Fibroblast of peridontal ligament (primary cell): Measurements from ENCODE around the gene JPH3.

Experiments used
- DNase-seq: peaks from one replicate; pipeline ENCODE4 v3.0.0-alpha.2; 2010; ENCODE audit errors: extremely low read depth

Gene JPH3

GRCh38 chr16:87653234-87653633 lies 50.9 kb downstream of the JPH3 start:
- no peak for DNase-seq

DNA sequence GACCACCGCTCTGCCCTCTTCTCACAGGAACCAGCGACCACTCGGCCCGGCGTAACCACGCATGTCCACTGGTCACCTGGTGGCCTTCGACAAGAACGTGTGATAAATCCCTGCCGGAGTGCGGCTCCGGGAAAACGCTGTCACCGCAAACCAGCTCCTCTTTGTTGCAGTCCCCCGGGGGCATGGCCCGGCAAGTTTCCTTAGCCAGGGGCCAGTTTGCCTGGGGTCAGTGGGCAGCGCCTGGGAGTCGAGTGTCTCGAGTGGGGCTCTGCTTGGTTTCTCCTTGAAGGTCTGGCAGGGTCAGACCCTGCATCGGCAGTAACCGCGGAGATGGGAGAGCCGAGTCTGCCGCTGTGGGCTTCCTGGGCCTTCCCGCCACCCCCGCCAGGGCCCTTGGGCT lies 52.5 kb downstream of the JPH3 start:
- DNase-seq, result no peak

DNA sequence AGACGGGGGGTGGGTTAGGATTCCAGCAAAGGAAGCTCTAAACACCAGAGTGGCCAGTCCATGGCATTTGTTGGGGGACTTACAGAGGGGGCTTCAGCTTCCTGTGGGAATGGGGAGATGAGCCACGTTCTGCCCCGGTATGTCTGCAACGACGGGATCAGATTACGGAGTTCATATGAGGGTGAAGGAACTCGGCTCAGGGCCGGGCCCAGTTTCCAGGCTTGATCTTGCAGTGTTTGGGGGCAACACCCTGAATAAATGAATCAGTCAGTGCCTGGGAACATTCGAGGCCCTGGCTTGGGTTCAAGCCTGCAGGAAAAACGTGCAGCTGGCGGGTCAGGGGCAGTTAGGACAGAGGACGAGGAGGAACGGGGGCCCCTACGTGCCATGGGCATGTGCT lies 54.0 kb downstream of the JPH3 start:
- DNase-seq, result no peak

DNA sequence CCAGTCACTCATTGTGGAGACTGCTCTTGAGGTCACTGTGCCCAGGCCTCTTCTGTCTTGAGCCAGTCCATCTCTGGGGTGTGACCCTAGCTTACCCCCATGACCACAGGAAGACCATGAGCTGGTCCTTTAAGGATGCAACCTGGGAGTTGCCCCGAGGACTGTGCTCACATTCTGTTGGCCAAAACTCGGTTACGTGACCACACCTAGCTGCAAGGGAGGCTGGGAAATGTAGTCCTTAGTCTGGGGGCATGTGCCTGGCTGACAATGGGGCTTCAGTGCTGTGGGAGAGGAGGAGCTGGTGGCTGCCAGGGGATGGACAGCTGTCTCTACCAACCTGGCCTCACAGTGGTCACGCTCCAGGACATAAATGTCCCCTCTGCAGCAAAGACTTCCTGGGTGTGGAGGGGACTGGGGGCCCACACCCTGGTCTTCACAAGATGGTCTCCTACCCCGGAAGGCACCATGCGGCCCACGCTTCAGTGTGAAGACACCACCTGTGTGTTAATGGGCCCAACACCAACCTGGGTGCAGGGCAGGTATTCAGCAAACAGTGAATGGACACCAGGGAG lies 55.4 kb downstream of the JPH3 start:
- no peak for DNase-seq

DNA sequence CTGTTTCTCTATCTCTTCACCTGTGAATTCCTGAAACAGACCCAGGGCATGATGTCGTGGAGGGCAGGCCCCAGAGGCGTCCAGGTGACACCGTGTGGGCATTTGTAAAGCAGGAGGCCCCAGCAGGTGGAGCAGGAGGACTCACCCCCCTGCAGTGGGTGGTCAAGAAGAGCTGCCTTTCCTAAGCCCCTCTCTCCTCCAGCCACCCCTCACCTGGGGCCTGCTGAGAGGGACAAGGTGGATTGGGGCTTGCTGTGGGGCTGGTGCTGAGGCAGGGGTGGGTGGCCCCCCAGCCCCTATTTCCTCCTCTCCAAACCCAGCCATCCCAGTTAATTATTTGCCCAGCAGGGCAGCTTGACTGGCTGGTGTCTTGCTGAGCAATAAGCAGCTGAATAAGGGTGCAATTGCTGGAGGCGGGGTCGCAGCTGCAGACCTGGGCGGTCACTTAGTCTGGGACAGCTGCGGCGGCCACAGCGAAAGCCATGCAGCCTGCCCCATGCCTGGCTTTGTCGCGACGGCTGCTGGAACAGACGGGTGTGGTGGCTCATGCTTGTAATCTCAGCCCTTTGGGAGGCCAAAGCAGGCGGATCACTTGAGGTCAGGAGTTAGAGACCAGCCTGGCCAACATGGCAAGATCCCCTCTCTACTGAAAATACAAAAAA lies 56.4 kb downstream of the JPH3 start:
- DNase-seq, result no peak

- peak; percentile 45 for DNase-seq
Measured at GRCh38 chr16:87661561-87661960, 59.3 kb downstream of the JPH3 start.

- DNase-seq, result no peak
Measured at GRCh38 chr16:87662254-87663204, 60.2 kb downstream of the JPH3 start.

- DNase-seq, result no peak
Measured at GRCh38 chr16:87664792-87665191, 62.5 kb downstream of the JPH3 start.

DNA sequence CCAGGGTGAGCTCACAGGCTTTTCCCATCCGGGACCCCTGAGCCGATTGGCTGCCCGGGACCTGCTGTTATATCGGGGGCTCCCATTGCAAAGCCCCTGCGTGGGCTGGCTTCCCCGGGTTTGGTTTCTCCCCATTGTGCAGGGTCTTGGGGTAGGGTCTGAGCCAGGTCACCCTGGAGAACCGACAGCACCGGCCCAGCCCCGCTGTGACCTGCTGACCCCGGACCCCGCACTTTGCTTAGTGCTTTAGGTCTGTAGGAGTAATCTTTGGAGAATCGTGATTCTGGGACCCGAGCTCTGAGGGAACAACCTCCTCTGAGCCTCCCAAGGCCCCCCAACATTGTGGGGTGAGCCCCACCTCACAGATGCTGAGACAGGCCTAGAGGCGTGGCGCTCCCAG lies 62.9 kb downstream of the JPH3 start:
- no peak for DNase-seq

GRCh38 chr16:87666919-87667318 lies 64.6 kb downstream of the JPH3 start:
- no peak for DNase-seq

- DNase-seq, result no peak
Measured at GRCh38 chr16:87667443-87667842, 65.1 kb downstream of the JPH3 start.

- no peak for DNase-seq
Measured at GRCh38 chr16:87667946-87668345, 65.6 kb downstream of the JPH3 start.

- no peak for DNase-seq
Measured at GRCh38 chr16:87669672-87670071, 67.4 kb downstream of the JPH3 start.

GRCh38 chr16:87671221-87671620 lies 68.9 kb downstream of the JPH3 start:
- no peak for DNase-seq

- no peak for DNase-seq
Measured at GRCh38 chr16:87671715-87672270, 69.5 kb downstream of the JPH3 start.

- DNase-seq, result no peak
Measured at GRCh38 chr16:87674419-87674818, 72.1 kb downstream of the JPH3 start.

DNA sequence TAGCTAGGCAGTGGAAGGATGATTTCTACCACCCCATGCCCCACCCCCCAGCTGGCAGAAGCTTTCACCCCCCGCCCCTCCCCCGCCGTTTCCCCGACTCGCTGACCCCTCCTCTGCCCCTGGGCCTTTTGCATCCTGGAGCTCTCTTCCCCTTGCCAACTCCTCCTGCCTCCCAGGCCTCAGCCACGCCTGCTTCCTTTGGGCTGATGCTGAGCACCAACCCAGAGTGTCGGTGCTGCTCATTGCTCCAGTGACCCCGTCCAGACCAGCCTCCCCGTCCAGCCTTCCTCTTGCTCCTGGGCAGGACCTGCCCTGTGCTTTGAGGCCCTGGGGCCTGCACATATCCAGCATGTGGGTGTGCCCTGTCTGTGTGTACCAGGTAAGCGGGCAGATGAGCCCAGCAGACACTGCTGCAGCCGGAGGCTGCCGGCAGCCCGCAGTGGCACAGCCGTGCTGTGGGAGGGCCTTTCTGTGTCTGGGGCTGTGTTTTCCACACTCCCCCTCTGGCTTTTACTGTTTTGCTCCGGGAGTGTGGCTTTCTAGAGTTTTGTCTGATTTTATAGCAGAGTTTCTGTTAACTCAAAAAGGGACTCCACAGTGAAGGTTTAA lies 72.9 kb downstream of the JPH3 start:
- no peak for DNase-seq

DNA sequence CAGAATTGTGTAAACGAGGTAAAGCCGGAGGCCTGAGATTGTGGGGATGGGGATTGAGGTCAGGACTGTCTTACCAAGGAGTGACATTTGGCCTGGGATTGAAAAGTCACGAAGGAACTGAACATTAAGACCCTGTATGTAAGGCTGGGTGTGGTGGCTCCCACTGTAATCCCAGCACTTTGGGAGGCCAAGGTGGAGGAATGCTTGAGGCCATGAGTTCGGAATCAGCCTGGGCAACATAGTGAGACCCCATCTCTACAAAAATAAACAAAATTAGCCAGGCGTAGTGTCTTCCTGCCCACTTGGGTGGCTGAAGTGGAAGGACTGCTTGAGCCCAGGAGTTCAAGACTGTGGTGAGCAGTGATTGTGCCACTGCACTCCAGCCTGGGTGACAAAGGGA lies 75.5 kb downstream of the JPH3 start:
- no peak for DNase-seq

DNA sequence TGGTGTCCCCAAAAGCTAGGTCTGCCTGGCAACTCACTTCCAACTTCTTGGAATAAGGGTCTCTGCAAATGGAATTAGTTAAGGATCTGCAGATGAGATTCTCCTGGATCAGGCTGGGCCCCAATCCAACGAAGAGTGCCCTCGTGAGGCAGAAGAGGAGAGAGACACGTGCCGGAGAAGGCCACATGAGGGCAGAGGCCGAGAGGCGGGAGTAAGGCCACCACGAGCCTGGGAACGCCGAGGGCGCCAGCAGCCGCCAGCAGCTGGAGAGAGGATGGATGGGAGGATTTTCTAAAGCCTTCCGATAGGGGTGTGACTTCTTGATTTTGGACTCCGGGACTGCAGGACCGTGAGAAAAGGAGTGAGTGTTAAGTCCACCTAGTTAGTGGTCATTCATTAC lies 76.3 kb downstream of the JPH3 start:
- DNase-seq, result no peak

DNA sequence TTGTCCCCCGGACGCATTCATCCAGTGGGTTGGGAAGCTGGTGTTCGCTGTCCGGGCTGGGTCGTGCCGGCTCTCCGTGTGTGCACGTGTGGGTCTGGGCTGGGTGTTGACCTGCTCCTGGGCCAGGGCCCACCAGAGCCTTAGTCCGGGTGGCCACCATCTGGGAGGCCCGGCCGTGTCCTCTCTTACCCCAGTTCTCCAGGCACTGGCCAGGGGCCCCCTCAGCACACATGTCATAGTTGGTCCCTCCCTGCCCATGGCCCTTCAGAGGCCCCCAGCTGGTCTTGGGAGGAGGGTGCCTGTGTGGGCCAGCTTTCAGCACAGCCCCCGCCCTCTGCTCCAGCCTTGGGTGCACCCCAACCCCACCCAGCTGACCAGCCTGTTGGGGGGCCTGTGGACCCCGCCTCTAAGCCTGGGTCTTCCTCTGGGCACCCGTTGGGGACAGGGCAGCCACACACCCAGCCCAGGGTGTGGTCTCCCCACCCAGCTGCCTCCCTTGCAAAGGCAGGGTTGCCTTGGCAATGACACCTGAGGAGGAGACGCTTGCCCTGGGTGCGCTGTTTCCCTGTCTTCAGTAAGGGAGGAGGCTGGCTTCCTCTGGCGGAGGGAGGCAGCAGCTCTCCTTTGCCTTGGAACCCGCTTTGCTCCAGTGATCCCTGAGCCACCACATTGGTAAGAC lies 77.4 kb downstream of the JPH3 start:
- DNase-seq, result no peak

DNA sequence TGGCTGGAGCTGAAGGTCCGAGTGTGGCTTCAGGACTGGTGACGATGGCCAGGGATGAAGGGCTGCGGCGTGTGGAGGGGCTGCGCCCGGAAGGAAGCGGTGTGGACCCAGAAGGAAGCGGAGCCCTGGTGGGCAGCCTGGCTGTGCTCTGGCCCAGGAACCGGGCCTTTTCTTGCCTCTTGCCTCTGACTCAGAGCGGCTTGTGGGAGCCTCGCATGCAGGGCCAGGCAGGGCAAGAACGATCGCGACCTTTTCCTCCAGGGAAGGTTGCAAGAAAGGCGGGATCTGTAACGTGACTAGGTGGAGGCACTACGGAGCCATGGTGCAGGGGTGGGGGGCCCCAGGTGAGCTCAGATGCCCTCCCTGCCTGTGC lies 78.0 kb downstream of the JPH3 start:
- no peak for DNase-seq
